H1 (cell line): ENCODE measurements around the gene LYSET. TPM values are rescaled to one million over a fixed set of nuclear protein-coding genes. Genes with fewer than 3 reads are reported as not detected.
"Not testable (repeated sequence)": the region's sequence is repeated elsewhere in the genome, so short reads cannot be mapped to it uniquely, and the experiment has no call there.

ENCODE experiments used
- CTCF ChIA-PET: fragments of 300-600 bp; sonication (Branson Sonifier 250); formaldehyde crosslinking; loops from one replicate; lab custom pipeline; 2021; ENCODE audit not compliant: partially characterized antibody; lab: Charles Lee
- POLR2A ChIA-PET: fragments of 300-600 bp; sonication (Branson Sonifier 250); formaldehyde crosslinking; loops from one replicate; lab custom pipeline; 2021; ENCODE audit warnings: inconsistent platforms; ENCODE audit not compliant: partially characterized antibody; lab: Charles Lee
- DNase-seq, 2 experiments: peaks; one replicate each; pipeline versions ENCODE4 v3.0.0 to v3.0.0-alpha.2; 2010 to 2022; ENCODE audit warnings: low spot score in 2 of 2, low read depth in 1 of 2, mixed read lengths in 1 of 2
- FAIRE-seq: peaks from 2 replicates; lab custom pipeline; 2011; peaks lifted over from hg19 to GRCh38; lab: Jason Lieb, UNC
- H2AFZ ChIP-seq: 2 replicates; pipeline ENCODE4 v1.8.1; 2012; ENCODE audit warnings: low read length, inconsistent platforms
- H2AK5ac ChIP-seq: 2 replicates; pipeline ENCODE4 v1.6.1; 2013; ENCODE audit warnings: low read depth, low read length
- H2BK120ac ChIP-seq: replicated peaks from 2 replicates; pipeline ENCODE3; 2013; ENCODE audit warnings: low read depth, low read length, inconsistent platforms
- H2BK12ac ChIP-seq: 2 replicates; pipeline ENCODE4 v1.6.1; 2013; ENCODE audit warnings: low read depth, low read length
- H2BK15ac ChIP-seq: 2 replicates; pipeline ENCODE4 v1.6.1; 2013; ENCODE audit warnings: low read length
- H2BK20ac ChIP-seq: 2 replicates; pipeline ENCODE4 v1.6.1; 2013; ENCODE audit warnings: low read length
- H2BK5ac ChIP-seq: 2 replicates; pipeline ENCODE4 v1.6.1; 2013; ENCODE audit warnings: low read depth, low read length
- H3K14ac ChIP-seq: 2 replicates; pipeline ENCODE4 v1.6.1; 2013; ENCODE audit warnings: inconsistent platforms; ENCODE audit not compliant: insufficient read length
- H3K18ac ChIP-seq: 2 replicates; pipeline ENCODE4 v1.6.1; 2013; ENCODE audit warnings: low read length; ENCODE audit errors: extremely low read depth
- H3K23ac ChIP-seq: 2 replicates; pipeline ENCODE4 v1.6.1; 2013; ENCODE audit warnings: inconsistent platforms; ENCODE audit not compliant: insufficient read length
- H3K23me2 ChIP-seq: 2 replicates; pipeline ENCODE4 v1.6.1; 2013; ENCODE audit warnings: low read depth, low read length
- H3K27ac ChIP-seq: 2 replicates; pipeline ENCODE4 v1.6.1; 2011; ENCODE audit warnings: low read depth, low read length, inconsistent platforms
- H3K27me3 ChIP-seq, 4 experiments: replicated peaks in 1 of 4; 1 replicate in 1 of 4; 2 replicates in 3 of 4; pipeline versions ENCODE4 v1.6.1 to v1.8.1; 2011 to 2013; ENCODE audit warnings: low read length in 3 of 4, mild to moderate bottlenecking in 3 of 4, inconsistent platforms in 2 of 4, mixed read lengths in 2 of 4, moderate library complexity in 1 of 4; ENCODE audit not compliant: control insufficient read depth in 3 of 4, insufficient read depth in 3 of 4; ENCODE audit errors: extremely low read depth in 1 of 4
- H3K36me3 ChIP-seq, 4 experiments: 2 replicates each; pipeline versions ENCODE4 v1.6.1 to v1.8.1; 2011 to 2013; ENCODE audit warnings: mild to moderate bottlenecking in 4 of 4, low read length in 3 of 4, moderate library complexity in 2 of 4, control low read depth in 1 of 4, inconsistent platforms in 1 of 4; ENCODE audit not compliant: insufficient read depth in 4 of 4, control insufficient read depth in 2 of 4
- H3K4ac ChIP-seq: replicated peaks from 2 replicates; pipeline ENCODE3; 2013; ENCODE audit warnings: low read length, low read depth, mixed read lengths, inconsistent platforms; ENCODE audit not compliant: insufficient read length
- H3K4me1 ChIP-seq, 4 experiments: replicated peaks in 1 of 4; 1 replicate in 1 of 4; 2 replicates in 3 of 4; pipeline versions ENCODE4 v1.6.1 to v1.8.1; 2011 to 2013; ENCODE audit warnings: low read length in 3 of 4, inconsistent platforms in 2 of 4, mixed read lengths in 1 of 4; ENCODE audit not compliant: insufficient read depth in 4 of 4, control insufficient read depth in 3 of 4
- H3K4me2 ChIP-seq, 2 experiments: 2 replicates each; pipeline versions ENCODE4 v1.6.1 to v1.8.1; 2011 to 2013; ENCODE audit warnings: low read depth in 2 of 2, low read length in 2 of 2, control low read depth in 1 of 2, inconsistent platforms in 1 of 2, mild to moderate bottlenecking in 1 of 2; ENCODE audit not compliant: insufficient read depth in 1 of 2
- H3K4me3 ChIP-seq, 4 experiments: fragments of 200-600, 300-600 bp in 1 of 4; sonication (generic), shearing (Covaris generic), sonication (Bioruptor Twin) in 1 of 4; 2 replicates each; pipeline versions ENCODE4 v1.5.1 to v1.8.1; 2011 to 2016; ENCODE audit warnings: low read length in 4 of 4, low read depth in 3 of 4, control low read depth in 2 of 4, inconsistent platforms in 2 of 4, mild to moderate bottlenecking in 2 of 4, mixed read lengths in 1 of 4, moderate library complexity in 1 of 4; ENCODE audit not compliant: insufficient read depth in 2 of 4; ENCODE audit errors: extremely low read depth in 1 of 4
- H3K56ac ChIP-seq: replicated peaks from 2 replicates; pipeline ENCODE3; 2013; ENCODE audit warnings: low read depth, mild to moderate bottlenecking, mixed read lengths, low read length, inconsistent platforms; ENCODE audit not compliant: insufficient read length
- H3K79me1 ChIP-seq: 2 replicates; pipeline ENCODE4 v1.6.1; 2013; ENCODE audit warnings: low read depth, low read length, control low read depth
- H3K79me2 ChIP-seq, 2 experiments: 2 replicates each; pipeline versions ENCODE4 v1.6.1 to v1.8.1; 2012 to 2013; ENCODE audit warnings: low read length in 2 of 2, mild to moderate bottlenecking in 2 of 2, inconsistent platforms in 1 of 2; ENCODE audit not compliant: insufficient read depth in 2 of 2, control insufficient read depth in 1 of 2
- H3K9ac ChIP-seq, 4 experiments: replicated peaks in 1 of 4; 1 replicate in 1 of 4; 2 replicates in 3 of 4; pipeline versions ENCODE4 v1.6.1 to v1.8.1; 2011 to 2013; ENCODE audit warnings: low read depth in 3 of 4, low read length in 3 of 4, control low read depth in 2 of 4, mild to moderate bottlenecking in 2 of 4, moderate library complexity in 2 of 4, inconsistent platforms in 1 of 4; ENCODE audit errors: extremely low read depth in 1 of 4
- H3K9me3 ChIP-seq, 2 experiments: 2 replicates each; pipeline versions ENCODE4 v1.6.1 to v1.8.1; 2012 to 2013; ENCODE audit warnings: mild to moderate bottlenecking in 2 of 2, moderate library complexity in 2 of 2, control low read depth in 1 of 2, inconsistent platforms in 1 of 2, low read depth in 1 of 2, low read length in 1 of 2, mixed read lengths in 1 of 2; ENCODE audit not compliant: insufficient read depth in 2 of 2
- H4K20me1 ChIP-seq, 2 experiments: replicated peaks in 1 of 2; 2 replicates each; pipeline versions ENCODE3 to v1.8.1; 2011 to 2013; ENCODE audit warnings: inconsistent platforms in 2 of 2, low read length in 2 of 2, mild to moderate bottlenecking in 1 of 2; ENCODE audit not compliant: insufficient read depth in 2 of 2, control insufficient read depth in 1 of 2
- H4K5ac ChIP-seq: 2 replicates; pipeline ENCODE4 v1.6.1; 2013; ENCODE audit warnings: low read length, low read depth, mixed read lengths, inconsistent platforms; ENCODE audit not compliant: insufficient read length
- H4K8ac ChIP-seq: 2 replicates; pipeline ENCODE4 v1.8.0; 2013; ENCODE audit warnings: mild to moderate bottlenecking, moderate library complexity, low read length, inconsistent platforms; ENCODE audit not compliant: insufficient read depth; ENCODE audit errors: extremely low read depth
- H4K91ac ChIP-seq: replicated peaks from 2 replicates; pipeline ENCODE3; 2013; ENCODE audit warnings: low read length, mixed read lengths, inconsistent platforms; ENCODE audit not compliant: insufficient read length
- WGBS, 2 experiments: shearing (Covaris generic) in 1 of 2; methylation state at CpG; one replicate each; pipeline versions ENCODE4 v1.1.6 to v1.1.7; 2013 to 2015; ENCODE audit warnings: low lambda C conversion rate in 2 of 2, mixed read lengths in 2 of 2, inconsistent platforms in 1 of 2, low coverage in 1 of 2, missing lambda C conversion rate in 1 of 2; ENCODE audit not compliant: insufficient replicate concordance in 2 of 2, insufficient coverage in 1 of 2, insufficient read length in 1 of 2; ENCODE audit errors: extremely low coverage in 1 of 2, missing lambda C conversion rate in 1 of 2; 5-methylcytosine and 5-hydroxymethylcytosine counted together
- polyA plus RNA-seq, 7 experiments: library from polyadenylated mRNA; depleted of rRNA in 3 of 7; stranded (reverse) in 5 of 7; unstranded in 2 of 7; fragments of >200 nt in 5 of 7; fragments of 200-250 nt in 2 of 7; gene quantifications; 1 replicate in 5 of 7; 2 replicates in 1 of 7; 4 replicates in 1 of 7; pipeline versions ENCODE4 v1.2.1 to v1.2.3, GENCODE V29; 2011 to 2013; ENCODE audit warnings: missing spikeins in 2 of 7, mixed read lengths in 2 of 7
- total RNA-seq: library from RNA; stranded (reverse); fragmentation: NEBNext Ultra II Directional; extraction: Animal tissue kit (Norgen Biotek cat#: 25700); gene quantifications from 2 replicates; pipeline ENCODE4 v1.2.1, GENCODE V29; 2021

Gene LYSET
- total and polyA plus RNA-seq, 2 of the 8 experiments (the other 6 are each of a cell fraction or from before 2014, with no cell fraction given) = 26.2 to 26.9 TPM

GRCh38 chr14:93136508-93136907 lies 48.6 kb upstream of the LYSET start:
- H4K20me1 ChIP-seq, H2BK5ac ChIP-seq, H2BK15ac ChIP-seq, FAIRE-seq, H4K5ac ChIP-seq, H3K4me2 ChIP-seq, H3K9ac ChIP-seq, H2BK20ac ChIP-seq, H4K8ac ChIP-seq, H3K27ac ChIP-seq, H3K4ac ChIP-seq, H2BK12ac ChIP-seq, H3K79me2 ChIP-seq, H3K18ac ChIP-seq, H3K56ac ChIP-seq, H3K23ac ChIP-seq, H3K36me3 ChIP-seq, H3K9me3 ChIP-seq, H3K4me1 ChIP-seq, H3K23me2 ChIP-seq, H3K79me1 ChIP-seq, DNase-seq, H2BK120ac ChIP-seq, H2AK5ac ChIP-seq, H3K4me3 ChIP-seq, H4K91ac ChIP-seq, H2AFZ ChIP-seq, H3K14ac ChIP-seq, POLR2A ChIA-PET, H3K27me3 ChIP-seq: not testable (repeated sequence)
- CTCF ChIA-PET = interaction anchor here (0.6 to 7.8 kb wide), 5 partner anchors 20 to 183 kb away, joined by 3 to 68 read pairs (median 9); partner anchors contain the start of gene ITPK1
- WGBS, 2 experiments = 80% methylated on average over 13 of the region's 13 CpGs; no CpG with 5 or more reads in 1 of the 2 experiments
